Osteoblast (primary cell): ENCODE measurements around the gene HOXA3. TPM values are rescaled to one million over a fixed set of nuclear protein-coding genes. Genes with fewer than 3 reads are reported as not detected.

Experiments used
- DNase-seq: peaks from one replicate; pipeline ENCODE4 v3.0.0; 2011; ENCODE audit warnings: low spot score, mixed read lengths; ENCODE audit not compliant: insufficient read length; ENCODE audit errors: missing footprints
- H2AFZ ChIP-seq: 2 replicates; pipeline ENCODE4 v1.6.0; 2011; ENCODE audit warnings: mild to moderate bottlenecking, low read length
- H3K27ac ChIP-seq: 2 replicates; pipeline ENCODE4 v1.5.1; 2011; ENCODE audit warnings: mild to moderate bottlenecking, low read depth, low read length, moderate library complexity
- H3K27me3 ChIP-seq: 2 replicates; pipeline ENCODE4 v1.6.0; 2012; ENCODE audit warnings: mild to moderate bottlenecking, control low read depth, inconsistent platforms, low read length, moderate library complexity; ENCODE audit not compliant: insufficient read depth
- H3K36me3 ChIP-seq: 2 replicates; pipeline ENCODE4 v1.5.1; 2011; ENCODE audit warnings: mild to moderate bottlenecking, low read length, control low read depth, moderate library complexity; ENCODE audit not compliant: insufficient read depth
- H3K4me1 ChIP-seq: 2 replicates; pipeline ENCODE4 v1.5.1; 2011; ENCODE audit warnings: mild to moderate bottlenecking, low read length, control low read depth, moderate library complexity; ENCODE audit not compliant: insufficient read depth
- H3K4me2 ChIP-seq: 2 replicates; pipeline ENCODE4 v1.6.0; 2011; ENCODE audit warnings: mild to moderate bottlenecking, low read length; ENCODE audit not compliant: insufficient read depth
- H3K4me3 ChIP-seq: fragments of 200-600 bp; sonication (generic); 3 replicates; pipeline ENCODE4 v1.5.1; 2012; ENCODE audit warnings: mild to moderate bottlenecking, low read length, inconsistent platforms; ENCODE audit not compliant: insufficient read depth
- H3K79me2 ChIP-seq: 2 replicates; pipeline ENCODE4 v1.6.0; 2012; ENCODE audit warnings: mild to moderate bottlenecking, low read length, control low read depth, inconsistent platforms; ENCODE audit not compliant: insufficient read depth
- H3K9me3 ChIP-seq: 2 replicates; pipeline ENCODE4 v1.5.1; 2011; ENCODE audit warnings: low read depth, low read length, control low read depth
- H4K20me1 ChIP-seq: 2 replicates; pipeline ENCODE4 v1.6.0; 2012; ENCODE audit warnings: mild to moderate bottlenecking, low read length, control low read depth; ENCODE audit not compliant: insufficient read depth
- total RNA-seq: library from RNA; depleted of rRNA; stranded (reverse); fragments of >200 nt; gene quantifications from 2 replicates; pipeline ENCODE4 v1.2.3, GENCODE V29; 2012
- TF ChIP-seq, protein P1 (sequence below): IDR thresholded peaks from 2 replicates; pipeline ENCODE4 v1.5.1; 2011; ENCODE audit warnings: mild to moderate bottlenecking, low read depth, low read length, moderate library complexity; ENCODE audit errors: extremely low read depth

Gene HOXA3
- total RNA-seq, 1 donor: 4.0 TPM

DNA sequence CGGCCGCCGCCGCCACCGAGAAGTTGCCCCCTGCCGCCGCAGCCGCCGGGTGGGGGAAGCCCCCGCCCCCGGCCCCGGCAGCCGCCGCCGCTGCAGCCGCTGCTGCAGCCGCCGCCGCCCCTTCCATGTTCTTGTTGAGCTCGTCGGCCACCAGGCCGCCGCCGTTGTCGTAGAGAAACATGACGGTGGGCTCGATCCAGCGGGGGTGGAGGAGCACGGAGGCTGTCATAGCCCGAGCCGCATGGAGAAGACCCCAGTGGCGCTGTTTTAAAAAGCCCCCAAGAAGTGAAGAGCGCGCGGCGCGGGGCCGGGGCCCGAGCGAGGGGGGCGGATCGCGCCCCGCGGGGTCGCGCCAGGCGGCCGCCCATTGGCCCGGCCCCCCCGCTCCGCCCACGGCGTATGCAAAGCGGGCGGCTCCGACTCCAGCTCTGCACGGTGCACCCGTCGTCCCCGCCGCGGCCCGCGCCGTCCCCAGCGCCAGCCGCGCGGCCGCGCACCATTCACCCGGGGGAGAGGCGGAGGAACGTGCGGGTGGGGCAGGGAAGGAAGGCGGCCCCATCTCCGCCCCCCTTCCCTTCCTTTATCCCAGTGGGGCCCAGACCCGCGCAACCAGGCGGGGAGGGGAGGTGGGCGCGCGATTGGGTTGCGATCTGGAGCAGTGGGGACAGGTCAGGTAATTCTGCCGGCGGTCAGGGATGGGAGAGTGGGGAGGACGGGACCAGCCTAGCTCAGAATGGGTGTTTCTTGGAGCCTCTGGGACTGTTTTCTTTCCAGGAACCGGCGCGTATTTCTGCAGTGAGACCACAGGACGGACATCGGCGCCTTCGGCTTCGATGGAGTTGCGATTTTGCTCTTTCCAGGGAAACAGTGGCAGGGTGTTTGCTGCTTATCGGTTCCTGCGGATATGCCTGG lies 47.7 kb upstream of the HOXA3 start, which contains the start of gene HOXA13:
Gene HOXA13, minus strand, starts transcription at position 243 of the 912 bp plus-strand sequence. Its CDS starts 14 bp downstream, at position 229.
- peaks cover 60% of the 10 kb centered on the region for H3K79me2 ChIP-seq
- H3K4me3 ChIP-seq: peak within 1 kb of the TSS; percentile 80
- peak within 1 kb of the TSS; percentile 21 for H3K27ac ChIP-seq
- peak; percentile 95 for DNase-seq
- peak within 1 kb of the TSS; percentile 96 for H3K4me2 ChIP-seq
- TF ChIP-seq, protein P1, sequence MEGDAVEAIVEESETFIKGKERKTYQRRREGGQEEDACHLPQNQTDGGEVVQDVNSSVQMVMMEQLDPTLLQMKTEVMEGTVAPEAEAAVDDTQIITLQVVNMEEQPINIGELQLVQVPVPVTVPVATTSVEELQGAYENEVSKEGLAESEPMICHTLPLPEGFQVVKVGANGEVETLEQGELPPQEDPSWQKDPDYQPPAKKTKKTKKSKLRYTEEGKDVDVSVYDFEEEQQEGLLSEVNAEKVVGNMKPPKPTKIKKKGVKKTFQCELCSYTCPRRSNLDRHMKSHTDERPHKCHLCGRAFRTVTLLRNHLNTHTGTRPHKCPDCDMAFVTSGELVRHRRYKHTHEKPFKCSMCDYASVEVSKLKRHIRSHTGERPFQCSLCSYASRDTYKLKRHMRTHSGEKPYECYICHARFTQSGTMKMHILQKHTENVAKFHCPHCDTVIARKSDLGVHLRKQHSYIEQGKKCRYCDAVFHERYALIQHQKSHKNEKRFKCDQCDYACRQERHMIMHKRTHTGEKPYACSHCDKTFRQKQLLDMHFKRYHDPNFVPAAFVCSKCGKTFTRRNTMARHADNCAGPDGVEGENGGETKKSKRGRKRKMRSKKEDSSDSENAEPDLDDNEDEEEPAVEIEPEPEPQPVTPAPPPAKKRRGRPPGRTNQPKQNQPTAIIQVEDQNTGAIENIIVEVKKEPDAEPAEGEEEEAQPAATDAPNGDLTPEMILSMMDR: no peak
- H2AFZ ChIP-seq: peak within 1 kb of the TSS; percentile 74
- H3K36me3 ChIP-seq: no peaks in the 10 kb centered on the region
- peaks cover 13% of the 10 kb centered on the region for H4K20me1 ChIP-seq
- no peaks in the 10 kb centered on the region for H3K9me3 ChIP-seq
- peaks cover 24% of the 10 kb centered on the region for H3K4me1 ChIP-seq
- H3K27me3 ChIP-seq: peaks cover 17% of the 10 kb centered on the region

DNA sequence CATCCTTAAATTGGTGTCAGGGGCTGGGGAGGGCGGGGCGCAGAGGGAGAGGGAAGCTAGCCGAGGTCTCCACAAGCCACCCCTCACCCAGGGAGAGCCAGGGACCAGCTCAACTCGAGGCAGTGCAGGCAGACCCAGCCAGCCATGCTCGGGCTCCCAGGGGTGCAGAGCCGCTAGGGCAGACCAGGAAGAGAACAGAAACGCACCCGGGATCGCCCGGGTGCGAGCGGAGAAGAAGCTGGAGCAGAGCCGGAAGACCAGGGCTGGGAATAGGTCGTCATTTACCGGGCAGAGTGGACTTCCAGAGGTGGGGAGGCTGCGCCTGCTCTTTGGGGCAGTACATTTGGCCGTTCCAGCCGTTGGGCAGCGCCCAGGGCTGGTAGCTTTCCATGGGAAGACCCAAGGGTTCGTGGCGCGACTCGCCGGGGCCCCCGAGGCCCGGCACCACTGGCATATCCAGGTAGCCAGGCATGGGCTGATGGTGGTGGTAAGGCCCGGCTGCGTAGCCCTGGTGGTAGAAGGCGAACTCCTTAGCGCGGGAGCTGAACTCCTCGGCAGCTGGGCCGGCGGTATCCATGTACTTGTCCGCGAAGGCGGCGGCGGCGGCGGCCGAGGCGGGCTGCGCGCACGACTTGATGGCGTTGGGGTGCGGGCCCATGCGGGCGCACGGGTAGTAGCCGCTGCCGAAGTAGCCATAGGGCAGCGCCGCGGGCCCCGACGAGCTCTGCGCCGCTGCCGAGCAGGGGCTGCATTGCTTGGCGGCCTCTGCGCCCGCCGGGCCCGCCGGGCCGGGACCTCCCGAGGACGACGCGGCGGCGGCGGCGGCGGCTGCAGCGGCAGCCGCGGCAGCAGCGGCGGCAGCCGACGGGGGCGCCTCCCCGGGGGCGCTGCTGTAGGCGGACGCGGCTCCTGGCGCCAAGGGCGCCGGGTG lies 46.8 kb upstream of the HOXA3 start:
- H3K4me3 ChIP-seq: peak overlapping the region; percentile 80
- DNase-seq: peak; percentile 91
- H3K9me3 ChIP-seq: no peaks in the 10 kb centered on the region
- H3K27me3 ChIP-seq: peaks cover 17% of the 10 kb centered on the region
- no peaks in the 10 kb centered on the region for H3K36me3 ChIP-seq
- H3K4me1 ChIP-seq: peaks cover 26% of the 10 kb centered on the region
- peaks cover 69% of the 10 kb centered on the region for H3K79me2 ChIP-seq
- peak overlapping the region; percentile 96 for H3K4me2 ChIP-seq
- peaks cover 13% of the 10 kb centered on the region for H4K20me1 ChIP-seq
- H2AFZ ChIP-seq: peak overlapping the region; percentile 74
- peak overlapping the region; percentile 16 for H3K27ac ChIP-seq
- TF ChIP-seq, protein P1: no peak

DNA sequence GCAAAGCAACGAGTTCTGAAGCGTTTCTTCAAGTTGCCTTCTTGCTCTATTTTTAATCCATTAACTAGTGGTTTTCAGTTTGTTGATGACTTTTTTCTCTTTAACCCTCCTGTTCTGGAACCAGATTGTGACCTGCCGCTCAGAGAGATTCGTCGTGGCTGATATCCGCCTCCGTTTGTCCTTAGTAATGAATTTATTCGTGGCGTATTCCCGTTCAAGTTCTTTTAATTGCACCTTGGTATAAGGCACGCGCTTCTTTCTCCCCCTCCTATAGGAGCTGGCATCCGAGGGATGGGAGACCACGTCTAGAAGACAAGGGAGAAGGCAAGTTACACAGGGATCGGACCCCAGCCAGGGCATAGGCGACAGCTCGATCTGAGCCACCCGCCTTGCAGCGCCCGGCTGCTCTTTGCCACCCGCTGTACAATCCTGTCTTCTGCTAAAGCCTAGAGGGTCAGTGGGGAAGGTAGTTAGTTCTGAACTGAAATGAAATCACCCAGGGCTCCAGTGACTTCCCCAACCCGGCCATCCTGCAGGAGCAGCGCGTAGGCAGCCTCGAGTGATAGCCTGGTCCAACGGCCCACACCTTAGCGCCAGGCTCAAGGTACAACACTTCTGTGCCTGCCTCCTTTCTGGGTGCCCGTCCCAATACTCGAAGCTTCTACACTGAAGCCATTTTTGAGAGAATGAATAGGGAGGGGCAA lies 45.9 kb upstream of the HOXA3 start:
- TF ChIP-seq, protein P1: no peak
- Histone ChIP-seq H4K20me1 (peaks cover 13% of the 10 kb centered on the region), H3K36me3 (no peaks in the 10 kb centered on the region), H3K4me1 (peaks cover 34% of the 10 kb centered on the region), H3K9me3 (no peaks in the 10 kb centered on the region), H3K27me3 (peaks cover 14% of the 10 kb centered on the region), H3K4me2 (peak overlapping the region; percentile 96), H3K27ac (peak overlapping the region; percentile 27), H2AFZ (peak overlapping the region; percentile 49), H3K4me3 (peak overlapping the region; percentile 80), H3K79me2 (peaks cover 71% of the 10 kb centered on the region)
- no peak for DNase-seq
